Measurements from ENCODE around the gene GPA33.
A peak's percentile ranks its signal among the peaks of the same experiment; 100 is the strongest.

DNA sequence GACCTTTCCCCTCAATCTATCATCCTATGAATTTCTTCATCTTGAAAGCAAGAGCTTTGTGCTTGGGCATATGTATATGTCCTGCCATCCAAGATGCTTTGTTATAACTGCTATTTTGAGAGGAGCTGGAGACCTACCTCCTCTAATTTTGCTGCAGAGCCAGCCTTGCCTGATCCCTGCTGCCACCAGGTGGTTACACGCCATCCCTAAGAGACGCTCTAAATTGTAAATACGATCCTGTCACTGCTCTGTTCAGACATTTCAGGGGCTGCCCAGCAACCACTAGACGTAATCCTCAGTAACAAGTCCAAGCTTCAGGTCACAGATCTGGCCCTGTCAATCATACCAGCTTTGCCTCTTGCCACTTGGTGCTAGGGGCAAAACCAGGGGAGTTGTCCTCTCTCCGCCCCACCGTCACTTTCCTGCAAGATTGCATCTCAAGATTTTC is 32.9 kb downstream of the GPA33 start:
- TF ChIP-seq, protein P1, sequence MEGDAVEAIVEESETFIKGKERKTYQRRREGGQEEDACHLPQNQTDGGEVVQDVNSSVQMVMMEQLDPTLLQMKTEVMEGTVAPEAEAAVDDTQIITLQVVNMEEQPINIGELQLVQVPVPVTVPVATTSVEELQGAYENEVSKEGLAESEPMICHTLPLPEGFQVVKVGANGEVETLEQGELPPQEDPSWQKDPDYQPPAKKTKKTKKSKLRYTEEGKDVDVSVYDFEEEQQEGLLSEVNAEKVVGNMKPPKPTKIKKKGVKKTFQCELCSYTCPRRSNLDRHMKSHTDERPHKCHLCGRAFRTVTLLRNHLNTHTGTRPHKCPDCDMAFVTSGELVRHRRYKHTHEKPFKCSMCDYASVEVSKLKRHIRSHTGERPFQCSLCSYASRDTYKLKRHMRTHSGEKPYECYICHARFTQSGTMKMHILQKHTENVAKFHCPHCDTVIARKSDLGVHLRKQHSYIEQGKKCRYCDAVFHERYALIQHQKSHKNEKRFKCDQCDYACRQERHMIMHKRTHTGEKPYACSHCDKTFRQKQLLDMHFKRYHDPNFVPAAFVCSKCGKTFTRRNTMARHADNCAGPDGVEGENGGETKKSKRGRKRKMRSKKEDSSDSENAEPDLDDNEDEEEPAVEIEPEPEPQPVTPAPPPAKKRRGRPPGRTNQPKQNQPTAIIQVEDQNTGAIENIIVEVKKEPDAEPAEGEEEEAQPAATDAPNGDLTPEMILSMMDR (conservative IDR thresholded peaks at IDR 0.05; ENCODE audit: low read length), result peak; percentile 84
- no peak for TF ChIP-seq EZH2phosphoT487 (IDR thresholded peaks at IDR 0.05; ENCODE audit: borderline replicate concordance, low read depth, low read length)
